ENCODE results near the gene TMIE. TPM values are rescaled to one million over a fixed set of nuclear protein-coding genes. Genes with fewer than 3 reads are reported as not detected.

Gene TMIE
- total and polyA plus RNA-seq, 2 of the 4 experiments (the other 2 are of a cell fraction): 0.12 TPM; not detected in 1

GRCh38 chr3:46669191-46669999 is 31.8 kb upstream of the TMIE start:
- WGBS, 2 experiments (ENCODE audit: extremely low coverage in 2 of 2, insufficient read length in 1 of 2): 79% methylated on average over 7 of the region's 9 CpGs; no CpG with 5 or more reads in 1 of the 2 experiments
- CTCF ChIA-PET: interaction anchor here (1.2 kb wide), 1 partner anchor 181 kb away, joined by 3 read pairs; no protein-coding TSS in a partner anchor

More at GRCh38 chr3:46669191-46669999, 31.8 kb upstream of the TMIE start:
- Histone ChIP-seq H3K9me1 (ENCODE audit: insufficient read depth, low read length) (no peaks in the 10 kb centered on the region; the same call in 1 of the 2 replicates), H3K27me3 (ENCODE audit: control insufficient read depth, insufficient read depth, low read length) (peaks cover 2% of the 10 kb centered on the region; the same call in 1 of the 2 replicates), H2AK5ac (ENCODE audit: low read depth, low read length) (no peak overlapping the region), H2AFZ (replicated peaks; ENCODE audit: low read length, poor library complexity) (no peak overlapping the region), H3K4ac (ENCODE audit: low read depth, low read length) (no peak overlapping the region), H2BK15ac (ENCODE audit: low read depth, low read length) (no peak overlapping the region), H2AK9ac (replicated peaks; ENCODE audit: low read depth, low read length, poor library complexity) (peak overlapping the region; percentile 19), H3K56ac (ENCODE audit: extremely low read depth, insufficient read depth, low read length) (no peak overlapping the region), H3K9ac (ENCODE audit: low read depth, low read length) (no peak overlapping the region), H3K27ac (ENCODE audit: insufficient read depth, low read length) (no peak overlapping the region), H3K14ac (replicated peaks; ENCODE audit: low read depth, low read length) (no peak overlapping the region), H3K36me3 (ENCODE audit: control insufficient read depth, insufficient read depth, low read length) (peaks cover 4% of the 10 kb centered on the region; the same call in 1 of the 2 replicates), H4K20me1 (ENCODE audit: insufficient read depth, low read length) (no peaks in the 10 kb centered on the region), H3K4me1 (ENCODE audit: control insufficient read depth, insufficient read depth, low read length) (no peaks in the 10 kb centered on the region), H3K18ac (ENCODE audit: low read depth, low read length) (no peak overlapping the region), H4K5ac (ENCODE audit: low read depth, low read length) (no peak overlapping the region), H4K91ac (ENCODE audit: insufficient read depth, low read depth, low read length) (no peak overlapping the region), H3K4me2 (ENCODE audit: low read depth, low read length) (no peak overlapping the region), H3K79me1 (ENCODE audit: low read depth in 1 of 2, low read length in 2 of 2) (no peaks in the 10 kb centered on the region), H4K8ac (ENCODE audit: low read depth in 2 of 2, low read length in 2 of 2) (no peak overlapping the region), H3K23ac (ENCODE audit: low read depth, low read length) (no peak overlapping the region), H3K9me3 (ENCODE audit: control insufficient read depth, insufficient read depth, low read length) (no peaks in the 10 kb centered on the region), H2BK5ac (ENCODE audit: low read depth, low read length, poor library complexity, severe bottlenecking) (no peak overlapping the region), H3K4me3 (ENCODE audit: insufficient read depth, low read depth, low read length) (no peak overlapping the region), H2BK120ac (ENCODE audit: low read depth, low read length) (no peak overlapping the region), H2BK20ac (ENCODE audit: low read depth, low read length) (no peak overlapping the region)
- no peak for DNase-seq
- intact Hi-C loops (cut with micrococcal nuclease): no loop called here
- TF ChIP-seq RFX5 (IDR thresholded peaks at IDR 0.05; ENCODE audit: low read depth, low read length) (no peak), RCOR1 (IDR thresholded peaks at IDR 0.05; ENCODE audit: insufficient replicate concordance, low read length) (no peak), CEBPB (IDR thresholded peaks at IDR 0.05; ENCODE audit: low read depth, low read length) (no peak), MXI1 (IDR thresholded peaks at IDR 0.05; ENCODE audit: borderline replicate concordance, low read depth, low read length) (no peak), USF2 (IDR thresholded peaks at IDR 0.05; ENCODE audit: low read depth, low read length) (no peak), RAD21 (IDR thresholded peaks at IDR 0.05; ENCODE audit: low read length) (no peak), FOS (IDR thresholded peaks at IDR 0.05; ENCODE audit: low read depth, low read length) (no peak), CHD1 (IDR thresholded peaks at IDR 0.05; ENCODE audit: low read depth, low read length) (no peak)
- POLR2A ChIA-PET (ENCODE audit: unreplicated experiment): no interaction called here
- ATAC-seq (ENCODE audit: low read depth): no peak
- dilution Hi-C loops (cut with HindIII; ENCODE audit: low sequenced_read_pairs, unreplicated experiment): no loop called here
- in situ Hi-C loops (cut with MboI; ENCODE audit: low sequenced_read_pairs): no loop called here
- no TSS peak for BruUV-seq (replicated peaks)

Measured in IMR-90 (cell line).